HCT116 (cell line): Measurements from ENCODE around the gene TRPV4. TPM values are rescaled to one million over a fixed set of nuclear protein-coding genes. Genes with fewer than 3 reads are reported as not detected.

ENCODE experiments used
- ATAC-seq: fragments of 200-7000 bp; cut with Tn5 transposase; 2 replicates; pipeline ENCODE4 v1.9.1; 2020; ENCODE audit warnings: mild to moderate bottlenecking, moderate library complexity
- BruUV-seq: library from RNA; stranded (reverse); fragments of 400-500 nt; replicated peaks from 2 replicates; lab custom pipeline; 2021; lab: Mats Ljungman, UMichigan
- CTCF ChIA-PET: fragments of 300-600 bp; sonication (Branson Sonifier 250); formaldehyde crosslinking; loops from one replicate; lab custom pipeline; 2021; ENCODE audit warnings: antibody characterized with exemption; lab: Charles Lee
- POLR2A ChIA-PET: fragments of 300-600, 350-600 bp; sonication (Branson Sonifier 250); formaldehyde crosslinking; loops from one replicate; lab custom pipeline; 2021; ENCODE audit warnings: antibody characterized with exemption; lab: Charles Lee
- RAD21 ChIA-PET, 2 experiments: fragments of 300-600 bp; sonication (Branson Sonifier 250); formaldehyde crosslinking; loops; one replicate each; lab custom pipeline; 2023; ENCODE audit warnings: low total read pairs in 2 of 2; ENCODE audit not compliant: uncharacterized antibody in 2 of 2, unreplicated experiment in 2 of 2, low non-redundant PET in 1 of 2; lab: Charles Lee
- DNase-seq: peaks from one replicate; pipeline ENCODE4 v3.0.0-alpha.2; 2010; ENCODE audit warnings: low read depth, low spot score
- H2AFZ ChIP-seq: fragments of 200-600 bp; shearing (Covaris generic), sonication (generic); 2 replicates; pipeline ENCODE4 v1.6.1; 2017; ENCODE audit warnings: low read depth, mixed run types, mixed read lengths, antibody characterized with exemption, low read length; ENCODE audit not compliant: poor library complexity, severe bottlenecking
- H3K27ac ChIP-seq: 2 replicates; pipeline ENCODE4 v1.5.1; 2012; ENCODE audit warnings: low read depth, low read length
- H3K27me3 ChIP-seq: fragments of 200-600 bp; sonication (generic); 2 replicates; pipeline ENCODE4 v1.6.1; 2016; ENCODE audit warnings: mixed run types, low read length, mixed read lengths; ENCODE audit not compliant: insufficient read depth
- H3K36me3 ChIP-seq, 2 experiments: fragments of 200-500 bp in 1 of 2; fragments of 200-600 bp in 1 of 2; sonication (Bioruptor generic) in 1 of 2; sonication (generic) in 1 of 2; 2 replicates each; pipeline versions ENCODE4 v1.5.1 to v1.6.1; 2014 to 2016; ENCODE audit warnings: low read length in 2 of 2, inconsistent platforms in 1 of 2, mixed read lengths in 1 of 2, mixed run types in 1 of 2; ENCODE audit not compliant: insufficient read depth in 2 of 2, control insufficient read depth in 1 of 2
- H3K4me1 ChIP-seq, 2 experiments: fragments of 200-600 bp in 1 of 2; sonication (generic) in 1 of 2; 2 replicates each; pipeline versions ENCODE4 v1.5.1 to v1.6.1; 2012 to 2017; ENCODE audit warnings: low read length in 2 of 2, inconsistent platforms in 1 of 2, mild to moderate bottlenecking in 1 of 2, mixed read lengths in 1 of 2, mixed run types in 1 of 2, moderate library complexity in 1 of 2; ENCODE audit not compliant: insufficient read depth in 2 of 2, control insufficient read depth in 1 of 2
- H3K4me2 ChIP-seq: fragments of 200-600 bp; sonication (generic); 2 replicates; pipeline ENCODE4 v1.6.1; 2017; ENCODE audit warnings: mixed run types, low read length, mixed read lengths
- H3K4me3 ChIP-seq, 2 experiments: fragments of 200-600 bp in 1 of 2; sonication (generic) in 1 of 2; replicated peaks in 1 of 2; 2 replicates each; pipeline ENCODE4 v1.5.1; 2011 to 2016; ENCODE audit warnings: low read length in 2 of 2, control low read depth in 1 of 2, low read depth in 1 of 2, mild to moderate bottlenecking in 1 of 2, mixed read lengths in 1 of 2, mixed run types in 1 of 2
- H3K79me2 ChIP-seq: fragments of 200-600 bp; sonication (generic); 2 replicates; pipeline ENCODE4 v1.6.1; 2017; ENCODE audit warnings: mild to moderate bottlenecking, mixed run types, low read length, moderate library complexity, mixed read lengths; ENCODE audit not compliant: insufficient read depth
- H3K9ac ChIP-seq: fragments of 200-600 bp; sonication (generic); 2 replicates; pipeline ENCODE4 v1.6.1; 2016; ENCODE audit warnings: low read length, mixed read lengths
- H3K9me2 ChIP-seq: fragments of 200-600 bp; sonication (generic), shearing (Covaris generic); 2 replicates; pipeline ENCODE4 v1.6.1; 2017; ENCODE audit warnings: mixed run types, mild to moderate bottlenecking, moderate library complexity; ENCODE audit not compliant: insufficient read depth
- H3K9me3 ChIP-seq, 2 experiments: fragments of 200-500 bp in 1 of 2; fragments of 200-600 bp in 1 of 2; sonication (Bioruptor generic) in 1 of 2; sonication (generic) in 1 of 2; 2 replicates each; pipeline ENCODE4 v1.6.1; 2014 to 2017; ENCODE audit warnings: low read length in 2 of 2, mixed read lengths in 2 of 2, inconsistent platforms in 1 of 2, low read depth in 1 of 2, mild to moderate bottlenecking in 1 of 2, mixed run types in 1 of 2, moderate library complexity in 1 of 2; ENCODE audit not compliant: control insufficient read depth in 1 of 2, insufficient read depth in 1 of 2
- H4K20me1 ChIP-seq: fragments of 200-600 bp; sonication (generic), shearing (Covaris generic); 2 replicates; pipeline ENCODE4 v1.6.1; 2017; ENCODE audit warnings: mixed run types, mild to moderate bottlenecking, moderate library complexity; ENCODE audit not compliant: insufficient read depth
- ATF3 ChIP-seq: IDR thresholded peaks from 2 replicates; pipeline ENCODE4 v1.6.1; 2012
- CBX3 ChIP-seq: IDR thresholded peaks from 2 replicates; pipeline ENCODE4 v1.6.1; 2012; ENCODE audit warnings: low read depth
- CEBPB ChIP-seq: IDR thresholded peaks from 2 replicates; pipeline ENCODE4 v1.6.1; 2012; ENCODE audit warnings: low read depth
- CTCF ChIP-seq, 3 experiments: fragments of 200-600 bp in 1 of 3; sonication (generic) in 1 of 3; IDR thresholded peaks in 2 of 3; conservative IDR thresholded peaks in 1 of 3; 2 replicates each; pipeline ENCODE4 v1.5.1; 2012 to 2017; ENCODE audit warnings: low read depth in 2 of 3, low read length in 2 of 3, antibody characterized with exemption in 1 of 3, borderline replicate concordance in 1 of 3, control low read depth in 1 of 3, mild to moderate bottlenecking in 1 of 3, mixed read lengths in 1 of 3, mixed run types in 1 of 3, moderate library complexity in 1 of 3; ENCODE audit not compliant: insufficient read depth in 1 of 3
- EGR1 ChIP-seq: IDR thresholded peaks from 2 replicates; pipeline ENCODE4 v1.6.1; 2012; ENCODE audit warnings: low read depth
- ELF1 ChIP-seq: IDR thresholded peaks from 2 replicates; pipeline ENCODE4 v1.6.1; 2012; ENCODE audit warnings: low read depth, borderline replicate concordance
- EZH2 ChIP-seq: fragments of 200-600 bp; sonication (generic); IDR thresholded peaks from 2 replicates; pipeline ENCODE4 v1.6.1; 2017; ENCODE audit warnings: antibody characterized with exemption, mixed run types
- EZH2phosphoT487 ChIP-seq: fragments of 200-600 bp; IDR thresholded peaks from 2 replicates; pipeline ENCODE4 v1.6.1; 2018; ENCODE audit warnings: antibody characterized with exemption, borderline replicate concordance
- JUND ChIP-seq: IDR thresholded peaks from 2 replicates; pipeline ENCODE4 v1.6.1; 2012
- MAX ChIP-seq: IDR thresholded peaks from 2 replicates; pipeline ENCODE4 v1.6.1; 2012
- POLR2A ChIP-seq: IDR thresholded peaks from 2 replicates; pipeline ENCODE4 v1.7.0; 2011; ENCODE audit warnings: borderline replicate concordance; ENCODE audit not compliant: insufficient read depth, insufficient read length; ENCODE audit errors: extremely low read depth
- POLR2AphosphoS5 ChIP-seq: IDR thresholded peaks from 2 replicates; pipeline ENCODE4 v1.6.1; 2011; ENCODE audit warnings: mild to moderate bottlenecking, low read depth, low read length, moderate library complexity
- RAD21 ChIP-seq: IDR thresholded peaks from 2 replicates; pipeline ENCODE4 v1.6.1; 2012; ENCODE audit warnings: low read depth, mild to moderate bottlenecking
- REST ChIP-seq: IDR thresholded peaks from 2 replicates; pipeline ENCODE4 v1.6.1; 2012; ENCODE audit warnings: low read depth
- SRF ChIP-seq: IDR thresholded peaks from 2 replicates; pipeline ENCODE4 v1.6.1; 2012; ENCODE audit warnings: low read depth
- TCF7L2 ChIP-seq: IDR thresholded peaks from 2 replicates; pipeline ENCODE4 v1.7.0; 2011; ENCODE audit warnings: borderline replicate concordance, inconsistent platforms; ENCODE audit not compliant: insufficient read depth, insufficient read length; ENCODE audit errors: extremely low read depth
- YY1 ChIP-seq: IDR thresholded peaks from 2 replicates; pipeline ENCODE4 v1.6.1; 2011; ENCODE audit warnings: low read length, low read depth, moderate library complexity, mild to moderate bottlenecking; ENCODE audit not compliant: insufficient replicate concordance; ENCODE audit errors: extremely low read depth
- ZBTB33 ChIP-seq: IDR thresholded peaks from 2 replicates; pipeline ENCODE4 v1.6.1; 2011; ENCODE audit warnings: mild to moderate bottlenecking, low read length, moderate library complexity; ENCODE audit not compliant: insufficient replicate concordance; ENCODE audit errors: extremely low read depth
- intact Hi-C: fragments of 100-400 bp; cut with micrococcal nuclease; formaldehyde crosslinking; loops from 2 replicates; pipeline ENCODE4 v1.10.0; 2022
- total RNA-seq: library from RNA; stranded (reverse); gene quantifications from one replicate; pipeline ENCODE4 v1.2.1, GENCODE V29; 2021; ENCODE audit not compliant: unreplicated experiment

TRPV4 gene
- total RNA-seq, 1 experiment from 2014 or later = 0.54 TPM

- Histone ChIP-seq H3K9me2 (no peaks in the 10 kb centered on the region), H3K27ac (no peak overlapping the region), H3K79me2 (no peaks in the 10 kb centered on the region), H2AFZ (no peak overlapping the region), H3K9me3 (no peaks in the 10 kb centered on the region), H3K4me3 (no peak overlapping the region), H3K4me2 (no peak overlapping the region), H3K36me3 (no peaks in the 10 kb centered on the region), H3K27me3 (no peaks in the 10 kb centered on the region), H3K4me1 (peaks cover 0 to 8% of the 10 kb centered on the region in 2 experiments; a peak in 2 of 4 replicates), H4K20me1 (no peaks in the 10 kb centered on the region), H3K9ac (no peak overlapping the region)
- RAD21 ChIA-PET = no interaction called here
- POLR2A ChIA-PET = interaction anchor here (0.7 kb wide), 1 partner anchor 958 kb away, joined by 3 read pairs; no protein-coding TSS in a partner anchor
- intact Hi-C loops = no loop called here
- ATAC-seq (no peak), DNase-seq (no peak)
- CTCF ChIA-PET = no interaction called here
- no TSS peak for BruUV-seq
- TF ChIP-seq ZBTB33 (no peak), SRF (no peak), ATF3 (no peak), CTCF (IDR thresholded peaks at IDR 0.05 in 2 of 3, conservative IDR thresholded peaks at IDR 0.05 in 1 of 3; ENCODE audit: borderline replicate concordance in 1 of 3, insufficient read depth in 1 of 3, low read depth in 2 of 3, low read length in 2 of 3) (no peak), ELF1 (no peak), CEBPB (no peak), EGR1 (no peak), EZH2phosphoT487 (no peak), POLR2AphosphoS5 (no peak), REST (no peak), POLR2A (no peak), TCF7L2 (no peak), MAX (no peak), CBX3 (no peak), JUND (no peak), EZH2 (no peak), YY1 (no peak), RAD21 (no peak)
These were observed 14.0 kb upstream of the TRPV4 start for GRCh38 chr12:109847142-109847735.
